Activated T-cell treated with anti-CD3 and anti-CD28 coated beads, Interleukin-2, amount 50 U/mL, for 1 hour (primary cell): ENCODE data around the gene KCNRG.
A peak's percentile ranks its signal among the peaks of the same experiment; 100 is the strongest.
"Not testable (repeated sequence)": the region's sequence is repeated elsewhere in the genome, so short reads cannot be mapped to it uniquely, and the experiment has no call there.

ENCODE experiments used
- DNase-seq: peaks from one replicate; pipeline ENCODE4 v3.0.0-alpha.2; 2020

The KCNRG gene

GRCh38 chr13:50015258-50015657, at the start of gene KCNRG:
Gene KCNRG (plus strand): TSS chr13:50015444. CDS start chr13:50015494, 50 bp downstream.
- DNase-seq: no peak

- DNase-seq: no peak
Observed at GRCh38 chr13:49967456-49967855, 47.8 kb upstream of the KCNRG start.

GRCh38 chr13:49972709-49973108, 42.5 kb upstream of the KCNRG start:
- DNase-seq: no peak

GRCh38 chr13:49975826-49976225, 39.4 kb upstream of the KCNRG start:
- DNase-seq: no peak

- DNase-seq: peak; percentile 76
Observed at GRCh38 chr13:49976314-49977258, 38.7 kb upstream of the KCNRG start.

- no peak for DNase-seq
Observed at GRCh38 chr13:49977992-49978391, 37.3 kb upstream of the KCNRG start.

- no peak for DNase-seq
Observed at GRCh38 chr13:49980266-49980665, 35.0 kb upstream of the KCNRG start.

- DNase-seq: no peak
Observed at GRCh38 chr13:49985129-49985528, 30.1 kb upstream of the KCNRG start.

- DNase-seq: no peak
Observed at GRCh38 chr13:49986471-49986870, 28.8 kb upstream of the KCNRG start.

- DNase-seq: not testable (repeated sequence)
Observed at GRCh38 chr13:49990612-49991011, 24.6 kb upstream of the KCNRG start.

- no peak for DNase-seq
Observed at GRCh38 chr13:49993111-49993510, 22.1 kb upstream of the KCNRG start.

GRCh38 chr13:49993666-49994065, 21.6 kb upstream of the KCNRG start:
- no peak for DNase-seq

- DNase-seq: no peak
Observed at GRCh38 chr13:49995625-49996101, 19.6 kb upstream of the KCNRG start.

- peak; percentile 87 for DNase-seq
Observed at GRCh38 chr13:49996161-49996915, 18.9 kb upstream of the KCNRG start.

- peak; percentile 87 for DNase-seq
Observed at GRCh38 chr13:49996951-49997895, 18.0 kb upstream of the KCNRG start, which contains the start of gene TRIM13. Gene TRIM13 (plus strand): TSS chr13:49997042. CDS start chr13:50011941, 14,899 bp downstream.

- no peak for DNase-seq
Observed at GRCh38 chr13:49997955-49998354, 17.3 kb upstream of the KCNRG start.

GRCh38 chr13:49998714-49999624, 16.3 kb upstream of the KCNRG start:
- DNase-seq: no peak

- no peak for DNase-seq
Observed at GRCh38 chr13:50001287-50001686, 14.0 kb upstream of the KCNRG start.

- DNase-seq: no peak
Observed at GRCh38 chr13:50006426-50007135, 8.7 kb upstream of the KCNRG start.

- no peak for DNase-seq
Observed at GRCh38 chr13:50011461-50011860, 3.8 kb upstream of the KCNRG start.
